ENCODE results near the gene ELMO1. TPM values are rescaled to one million over a fixed set of nuclear protein-coding genes. Genes with fewer than 3 reads are reported as not detected.

ELMO1 gene
- total and polyA plus RNA-seq, 10 of the 15 experiments (the other 5 are each of a cell fraction or from before 2014, with no cell fraction given) = 22.6 to 85.9 (median 56.6) TPM

DNA sequence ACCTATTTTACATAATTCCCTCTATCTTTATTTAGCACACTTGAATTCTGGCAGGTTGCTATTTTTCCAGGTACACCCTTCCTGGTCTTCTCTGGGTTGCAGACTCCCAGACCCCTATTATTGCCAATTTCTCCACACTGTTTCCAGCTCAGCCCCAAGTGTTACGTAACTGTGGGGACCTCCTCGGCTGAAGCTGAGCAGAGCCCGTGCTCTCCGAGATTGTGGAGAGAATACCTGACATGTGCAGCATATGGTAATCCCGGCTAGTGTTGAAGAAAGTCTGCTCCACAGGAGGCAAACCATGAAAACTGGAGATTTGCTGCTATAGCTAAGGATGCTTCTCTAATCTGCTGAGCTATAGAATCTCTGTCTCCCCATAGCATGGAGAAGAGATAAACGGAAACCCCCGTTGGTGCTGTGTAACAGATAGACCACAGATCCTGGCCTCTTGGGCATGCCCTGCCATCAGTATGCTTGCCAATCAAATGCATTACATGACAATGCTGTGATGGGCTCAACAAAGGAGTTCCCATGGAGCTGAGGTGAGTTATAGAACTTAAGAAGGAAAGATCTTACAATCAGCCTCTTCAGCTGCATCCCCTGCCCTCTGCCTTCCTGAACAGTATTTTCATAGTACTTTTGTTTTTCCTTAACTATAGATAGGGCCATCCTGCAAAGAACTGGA is 579.8 kb downstream of the ELMO1 start:
- Histone ChIP-seq H3K4me3 (no peak overlapping the region), H3K27me3 (replicated peaks in 1 of 2; ENCODE audit: control insufficient read depth in 2 of 2, insufficient read depth in 2 of 2, low read length in 1 of 2) (no peaks in the 10 kb centered on the region), H4K20me1 (ENCODE audit: control insufficient read depth, insufficient read depth) (no peaks in the 10 kb centered on the region), H3K4me2 (ENCODE audit: control insufficient read depth, insufficient read depth) (no peak overlapping the region), H3K9me3 (replicated peaks; ENCODE audit: control insufficient read depth, insufficient read depth, low read length) (no peaks in the 10 kb centered on the region), H3K4me1 (ENCODE audit: control insufficient read depth, insufficient read depth, low read length) (peaks cover 7% of the 10 kb centered on the region; the same call in 1 of the 2 replicates), H3K36me3 (ENCODE audit: control insufficient read depth in 2 of 2, insufficient read depth in 2 of 2, low read length in 1 of 2) (peaks cover 9 to 24% of the 10 kb centered on the region in 2 experiments), H3K79me2 (ENCODE audit: control insufficient read depth, insufficient read depth, low read length) (no peaks in the 10 kb centered on the region), H3K27ac (ENCODE audit: control insufficient read depth, insufficient read depth) (no peak overlapping the region), H3K9ac (ENCODE audit: control insufficient read depth, insufficient read depth, low read length) (no peak overlapping the region), H2AFZ (ENCODE audit: control insufficient read depth, low read depth, low read length) (no peak overlapping the region)
- ChIA-PET SMC1A (ENCODE audit: uncharacterized antibody, unreplicated experiment) (interaction anchor here (1.0 kb wide), 1 partner anchor 82 kb away, joined by 3 read pairs; no protein-coding TSS in a partner anchor), RAD21 (ENCODE audit: unreplicated experiment) (no interaction called here), POLR2A (no interaction called here), CTCF (no interaction called here)
- DNase-seq (ENCODE audit: low read depth, low spot score) (no peak), FAIRE-seq (no peak), ATAC-seq (no peak)
- in situ Hi-C loops (cut with MboI) (no loop called here), intact Hi-C loops (cut with micrococcal nuclease; ENCODE audit: unreplicated experiment) (no loop called here)
- 98% methylated on average over 7 of the region's 7 CpGs for WGBS (ENCODE audit: insufficient coverage, insufficient replicate concordance, low lambda C conversion rate, missing lambda C conversion rate)
- no TSS peak for BruUV-seq (replicated peaks)
- no peak for TF ChIP-seq FOS (IDR thresholded peaks at IDR 0.05; ENCODE audit: borderline replicate concordance, extremely low read depth, insufficient read length)
- TF ChIP-seq EED (IDR thresholded peaks at IDR 0.05; ENCODE audit: low read depth) = no peak
- no peak for TF ChIP-seq KDM1A (IDR thresholded peaks at IDR 0.05; ENCODE audit: borderline replicate concordance)
- TF ChIP-seq NFXL1 (IDR thresholded peaks at IDR 0.05; ENCODE audit: borderline replicate concordance) = no peak
- TF ChIP-seq PAX5 (IDR thresholded peaks at IDR 0.05; ENCODE audit: borderline replicate concordance, low read depth, low read length) = no peak

DNA sequence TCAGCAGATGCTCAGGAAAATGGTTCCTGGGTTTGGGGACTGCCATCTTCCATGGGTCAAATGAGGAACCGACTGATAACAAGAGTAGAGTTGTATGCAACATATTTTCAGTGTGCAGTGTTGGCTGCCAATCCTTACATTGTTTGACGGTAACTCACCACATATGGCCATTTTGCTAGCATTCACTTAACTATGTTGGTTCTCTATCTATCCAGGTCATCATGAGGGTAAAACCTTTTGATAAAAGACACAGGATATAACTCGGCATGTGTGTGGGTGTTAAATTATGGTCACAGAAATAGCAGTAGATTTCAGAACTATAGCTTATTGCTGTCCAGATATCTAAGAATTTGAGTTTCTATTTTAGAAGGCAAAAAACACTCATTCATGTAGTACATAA is 583.6 kb downstream of the ELMO1 start:
- Histone ChIP-seq H3K79me2 (ENCODE audit: control insufficient read depth, insufficient read depth, low read length) (no peaks in the 10 kb centered on the region), H3K27me3 (replicated peaks in 1 of 2; ENCODE audit: control insufficient read depth in 2 of 2, insufficient read depth in 2 of 2, low read length in 1 of 2) (no peaks in the 10 kb centered on the region), H2AFZ (ENCODE audit: control insufficient read depth, low read depth, low read length) (no peak overlapping the region), H3K4me2 (ENCODE audit: control insufficient read depth, insufficient read depth) (no peak overlapping the region), H3K27ac (ENCODE audit: control insufficient read depth, insufficient read depth) (no peak overlapping the region), H3K4me1 (ENCODE audit: control insufficient read depth, insufficient read depth, low read length) (peaks cover 5% of the 10 kb centered on the region; the same call in 1 of the 2 replicates), H3K36me3 (ENCODE audit: control insufficient read depth in 2 of 2, insufficient read depth in 2 of 2, low read length in 1 of 2) (peaks cover 5 to 30% of the 10 kb centered on the region in 2 experiments), H3K9ac (ENCODE audit: control insufficient read depth, insufficient read depth, low read length) (no peak overlapping the region), H4K20me1 (ENCODE audit: control insufficient read depth, insufficient read depth) (no peaks in the 10 kb centered on the region), H3K9me3 (replicated peaks; ENCODE audit: control insufficient read depth, insufficient read depth, low read length) (no peaks in the 10 kb centered on the region), H3K4me3 (no peak overlapping the region)
- ChIA-PET POLR2A (no interaction called here), SMC1A (ENCODE audit: uncharacterized antibody, unreplicated experiment) (interaction anchor here (0.9 kb wide), 1 partner anchor 70 kb away, joined by 3 read pairs; no protein-coding TSS in a partner anchor), RAD21 (ENCODE audit: unreplicated experiment) (interaction anchor here (1.5 kb wide), 1 partner anchor 103 kb away, joined by 3 read pairs; no protein-coding TSS in a partner anchor), CTCF (no interaction called here)
- 94% methylated on average over 3 of the region's 3 CpGs for WGBS (ENCODE audit: insufficient coverage, insufficient replicate concordance, low lambda C conversion rate, missing lambda C conversion rate)
- no peak for ATAC-seq
- in situ Hi-C loops (cut with MboI) = no loop called here
- intact Hi-C loops (cut with micrococcal nuclease; ENCODE audit: unreplicated experiment) = no loop called here
- FAIRE-seq = no peak
- DNase-seq (ENCODE audit: low read depth, low spot score) = no peak
- no TSS peak for BruUV-seq (replicated peaks)
- TF ChIP-seq ZSCAN29 (IDR thresholded peaks at IDR 0.05) = no peak
- TF ChIP-seq USF2 (IDR thresholded peaks at IDR 0.05; ENCODE audit: borderline replicate concordance, low read depth, low read length) = no peak
- no peak for TF ChIP-seq CBFB (IDR thresholded peaks at IDR 0.05; ENCODE audit: low read depth)
- TF ChIP-seq RELA (IDR thresholded peaks at IDR 0.05; ENCODE audit: borderline replicate concordance, partially characterized antibody) = no peak
- no peak for TF ChIP-seq BMI1 (IDR thresholded peaks at IDR 0.05; ENCODE audit: borderline replicate concordance)
- TF ChIP-seq, protein P1, sequence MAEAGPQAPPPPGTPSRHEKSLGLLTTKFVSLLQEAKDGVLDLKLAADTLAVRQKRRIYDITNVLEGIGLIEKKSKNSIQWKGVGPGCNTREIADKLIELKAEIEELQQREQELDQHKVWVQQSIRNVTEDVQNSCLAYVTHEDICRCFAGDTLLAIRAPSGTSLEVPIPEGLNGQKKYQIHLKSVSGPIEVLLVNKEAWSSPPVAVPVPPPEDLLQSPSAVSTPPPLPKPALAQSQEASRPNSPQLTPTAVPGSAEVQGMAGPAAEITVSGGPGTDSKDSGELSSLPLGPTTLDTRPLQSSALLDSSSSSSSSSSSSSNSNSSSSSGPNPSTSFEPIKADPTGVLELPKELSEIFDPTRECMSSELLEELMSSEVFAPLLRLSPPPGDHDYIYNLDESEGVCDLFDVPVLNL (IDR thresholded peaks at IDR 0.05; ENCODE audit: low read depth, low read length) = no peak
- no peak for TF ChIP-seq YY1 (IDR thresholded peaks at IDR 0.05; ENCODE audit: low read depth, low read length)
- no peak for TF ChIP-seq SIN3A (IDR thresholded peaks at IDR 0.05; ENCODE audit: low read depth, low read length)
- TF ChIP-seq ZBED1 (IDR thresholded peaks at IDR 0.05; ENCODE audit: borderline replicate concordance) = no peak

Measured in GM12878 (cell line).